Neural cell (in vitro differentiated cells): ENCODE results near the gene FNDC11.

Experiments
- CTCF ChIP-seq: fragments of 450-650 bp; IDR thresholded peaks from 2 replicates; pipeline ENCODE4 v1.5.1; 2014; ENCODE audit warnings: antibody characterized with exemption, mild to moderate bottlenecking, moderate library complexity; ENCODE audit not compliant: poor library complexity, severe bottlenecking
- EZH2 ChIP-seq: fragments of 200-600, 300-800 bp; shearing (Covaris generic), sonication (generic); IDR thresholded peaks from 2 replicates; pipeline ENCODE4 v1.6.1; 2014; ENCODE audit warnings: antibody characterized with exemption, low read length, borderline replicate concordance, mild to moderate bottlenecking; ENCODE audit not compliant: insufficient read depth, poor library complexity, severe bottlenecking
- POLR2AphosphoS5 ChIP-seq: IDR thresholded peaks from 2 replicates; pipeline ENCODE4 v1.6.1; 2012
- RAD21 ChIP-seq: fragments of 450-650 bp; conservative IDR thresholded peaks from 2 replicates; pipeline ENCODE4 v1.6.1; 2014; ENCODE audit warnings: antibody characterized with exemption, mild to moderate bottlenecking, moderate library complexity

DNA sequence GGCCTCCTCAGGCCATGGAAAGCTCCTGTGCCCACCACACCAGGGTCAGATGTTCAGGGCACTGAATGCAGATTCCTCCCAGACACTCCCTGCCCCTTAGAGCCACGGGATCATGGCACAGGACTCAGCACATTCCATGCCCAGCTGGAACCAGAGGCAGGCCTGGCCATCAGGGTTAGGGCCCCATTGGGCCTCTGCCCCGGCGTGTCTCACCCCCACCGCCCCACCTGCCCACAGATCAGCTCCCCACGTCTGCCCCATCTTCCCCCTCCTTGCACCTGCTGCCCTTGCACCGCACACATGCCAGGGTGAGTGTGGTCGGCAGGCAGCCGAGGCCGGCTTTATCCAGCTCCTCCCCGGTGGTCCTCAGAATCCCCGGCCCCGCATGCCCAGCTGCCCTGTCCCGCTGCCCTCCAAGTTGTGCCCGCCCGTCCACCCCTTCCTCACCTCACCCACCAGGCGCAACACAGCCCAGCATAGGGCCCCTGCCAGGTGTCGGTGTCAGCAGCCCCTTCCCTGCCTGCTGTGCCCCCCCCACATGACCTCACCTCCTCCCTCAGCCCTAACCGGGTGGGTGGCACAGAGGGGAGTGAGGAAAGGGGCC, 4.2 kb upstream of the FNDC11 start:
- no peak for TF ChIP-seq CTCF
- TF ChIP-seq RAD21: no peak
- TF ChIP-seq POLR2AphosphoS5: no peak
- no peak for TF ChIP-seq EZH2
